HepG2 (cell line): ENCODE data around the gene THADA. TPM values are rescaled to one million over a fixed set of nuclear protein-coding genes. Genes with fewer than 3 reads are reported as not detected.

Experiments
- GTF2F1 ChIP-seq: fragments of 150-350 bp; IDR thresholded peaks from 2 replicates; pipeline ENCODE4 v1.6.1; 2014; ENCODE audit warnings: low read length
- RBAK ChIP-seq: sonication (generic); formaldehyde crosslinking; IDR thresholded peaks from 2 replicates; pipeline ENCODE4 v1.5.1; 2020; ENCODE audit warnings: mild to moderate bottlenecking, missing genetic modification reagents
- ZNF407 ChIP-seq: sonication (generic); formaldehyde crosslinking; IDR thresholded peaks from one replicate; pipeline ENCODE4 v1.5.1; 2020; ENCODE audit warnings: mild to moderate bottlenecking, missing genetic modification reagents; ENCODE audit errors: not compliant biosample characterization
- ZNF414 ChIP-seq: sonication (generic); formaldehyde crosslinking; IDR thresholded peaks from 2 replicates; pipeline ENCODE4 v1.5.0; 2020; ENCODE audit warnings: missing genetic modification reagents
- ZNF503 ChIP-seq: sonication (generic); formaldehyde crosslinking; IDR thresholded peaks from 2 replicates; pipeline ENCODE4 v1.4.0; 2020; ENCODE audit warnings: missing genetic modification reagents
- ZNF773 ChIP-seq: sonication (generic); formaldehyde crosslinking; IDR thresholded peaks from 2 replicates; pipeline ENCODE4 v1.4.0; 2020; ENCODE audit warnings: missing genetic modification reagents, borderline replicate concordance
- ZNF788 ChIP-seq: sonication (generic); formaldehyde crosslinking; IDR thresholded peaks from 2 replicates; pipeline ENCODE4 v1.5.0; 2020; ENCODE audit warnings: mild to moderate bottlenecking, missing genetic modification reagents, borderline replicate concordance
- polyA plus RNA-seq, 8 experiments: library from polyadenylated mRNA; depleted of rRNA in 3 of 8; stranded (reverse) in 7 of 8; unstranded in 1 of 8; fragments of >200 nt; fragmentation: Illumina TruSeq in 4 of 8; extraction: Trizol in 4 of 8; gene quantifications; 2 replicates each; pipeline versions ENCODE4 v1.2.1 to v1.2.3, GENCODE V29; 2011 to 2016; ENCODE audit warnings: low read depth in 4 of 8, missing spikeins in 1 of 8, mixed read lengths in 1 of 8; ENCODE audit not compliant: insufficient read depth in 1 of 8
- total RNA-seq, 5 experiments: library from RNA; depleted of rRNA; stranded (reverse); fragments of >200 nt; fragmentation: Illumina TruSeq; extraction: Trizol; gene quantifications; 2 replicates each; pipeline ENCODE4 v1.2.3, GENCODE V29; 2016; ENCODE audit warnings: low read depth in 1 of 5
- TF ChIP-seq, protein P1 (sequence below): sonication (generic); formaldehyde crosslinking; IDR thresholded peaks from 2 replicates; pipeline ENCODE4 v1.5.1; 2020; ENCODE audit warnings: mild to moderate bottlenecking, missing genetic modification reagents, borderline replicate concordance
- TF ChIP-seq, protein P2 (sequence below): sonication (generic); formaldehyde crosslinking; IDR thresholded peaks from 2 replicates; pipeline ENCODE4 v1.8.1; 2023; ENCODE audit warnings: mild to moderate bottlenecking, missing genetic modification reagents, borderline replicate concordance

THADA gene
- total and polyA plus RNA-seq, 2 of the 13 experiments (the other 11 are each of a cell fraction or from before 2014, with no cell fraction given) = 12.7 to 21.7 TPM

GRCh38 chr2:43634604-43635306 lies 38.9 kb upstream of the THADA start (continued):
- TF ChIP-seq, protein P1, sequence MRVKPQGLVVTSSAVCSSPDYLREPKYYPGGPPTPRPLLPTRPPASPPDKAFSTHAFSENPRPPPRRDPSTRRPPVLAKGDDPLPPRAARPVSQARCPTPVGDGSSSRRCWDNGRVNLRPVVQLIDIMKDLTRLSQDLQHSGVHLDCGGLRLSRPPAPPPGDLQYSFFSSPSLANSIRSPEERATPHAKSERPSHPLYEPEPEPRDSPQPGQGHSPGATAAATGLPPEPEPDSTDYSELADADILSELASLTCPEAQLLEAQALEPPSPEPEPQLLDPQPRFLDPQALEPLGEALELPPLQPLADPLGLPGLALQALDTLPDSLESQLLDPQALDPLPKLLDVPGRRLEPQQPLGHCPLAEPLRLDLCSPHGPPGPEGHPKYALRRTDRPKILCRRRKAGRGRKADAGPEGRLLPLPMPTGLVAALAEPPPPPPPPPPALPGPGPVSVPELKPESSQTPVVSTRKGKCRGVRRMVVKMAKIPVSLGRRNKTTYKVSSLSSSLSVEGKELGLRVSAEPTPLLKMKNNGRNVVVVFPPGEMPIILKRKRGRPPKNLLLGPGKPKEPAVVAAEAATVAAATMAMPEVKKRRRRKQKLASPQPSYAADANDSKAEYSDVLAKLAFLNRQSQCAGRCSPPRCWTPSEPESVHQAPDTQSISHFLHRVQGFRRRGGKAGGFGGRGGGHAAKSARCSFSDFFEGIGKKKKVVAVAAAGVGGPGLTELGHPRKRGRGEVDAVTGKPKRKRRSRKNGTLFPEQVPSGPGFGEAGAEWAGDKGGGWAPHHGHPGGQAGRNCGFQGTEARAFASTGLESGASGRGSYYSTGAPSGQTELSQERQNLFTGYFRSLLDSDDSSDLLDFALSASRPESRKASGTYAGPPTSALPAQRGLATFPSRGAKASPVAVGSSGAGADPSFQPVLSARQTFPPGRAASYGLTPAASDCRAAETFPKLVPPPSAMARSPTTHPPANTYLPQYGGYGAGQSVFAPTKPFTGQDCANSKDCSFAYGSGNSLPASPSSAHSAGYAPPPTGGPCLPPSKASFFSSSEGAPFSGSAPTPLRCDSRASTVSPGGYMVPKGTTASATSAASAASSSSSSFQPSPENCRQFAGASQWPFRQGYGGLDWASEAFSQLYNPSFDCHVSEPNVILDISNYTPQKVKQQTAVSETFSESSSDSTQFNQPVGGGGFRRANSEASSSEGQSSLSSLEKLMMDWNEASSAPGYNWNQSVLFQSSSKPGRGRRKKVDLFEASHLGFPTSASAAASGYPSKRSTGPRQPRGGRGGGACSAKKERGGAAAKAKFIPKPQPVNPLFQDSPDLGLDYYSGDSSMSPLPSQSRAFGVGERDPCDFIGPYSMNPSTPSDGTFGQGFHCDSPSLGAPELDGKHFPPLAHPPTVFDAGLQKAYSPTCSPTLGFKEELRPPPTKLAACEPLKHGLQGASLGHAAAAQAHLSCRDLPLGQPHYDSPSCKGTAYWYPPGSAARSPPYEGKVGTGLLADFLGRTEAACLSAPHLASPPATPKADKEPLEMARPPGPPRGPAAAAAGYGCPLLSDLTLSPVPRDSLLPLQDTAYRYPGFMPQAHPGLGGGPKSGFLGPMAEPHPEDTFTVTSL (CRISPR knock-in tag) = peak; percentile 93; the same call in 1 of the 2 replicates
- TF ChIP-seq ZNF503 (CRISPR knock-in tag) (peak; percentile 93), GTF2F1 (no peak), ZNF407 (no peak), RBAK (CRISPR knock-in tag) (no peak), ZNF414 (CRISPR knock-in tag) (0 out of 2 replicates have a peak, but pooled peaks have one; percentile 42), ZNF773 (CRISPR knock-in tag) (no peak), ZNF788 (no peak)
- TF ChIP-seq, protein P2, sequence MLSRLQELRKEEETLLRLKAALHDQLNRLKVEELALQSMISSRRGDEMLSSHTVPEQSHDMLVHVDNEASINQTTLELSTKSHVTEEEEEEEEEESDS = no peak
